Heart left ventricle (tissue), 16 donors: Measurements from ENCODE around the gene IKBKG. TPM values are rescaled to one million over a fixed set of nuclear protein-coding genes. Genes with fewer than 3 reads are reported as not detected.

Experiments used
- ATAC-seq, 4 donors: fragments of 200-7000 bp; cut with Tn5 transposase; one replicate each; pipeline ENCODE4 v1.9.1; 2020 to 2022; ENCODE audit warnings: moderate library complexity in 4 of 4, mild to moderate bottlenecking in 3 of 4, moderate number of reproducible peaks in 1 of 4
- DNase-seq, 5 donors: peaks; one replicate each; pipeline ENCODE4 v3.0.0-alpha.2; 2020
- H3K27ac ChIP-seq, 12 donors: fragments of 200-600 bp; sonication (generic) in 4 of 12; one replicate each; pipeline versions ENCODE4 v1.5.0 to v1.8.0; 2016 to 2022; ENCODE audit warnings: mild to moderate bottlenecking in 2 of 12
- H3K27me3 ChIP-seq, 9 donors: fragments of 200-600 bp; sonication (generic) in 2 of 9; one replicate each; pipeline versions ENCODE4 v1.5.1 to v1.8.0; 2016 to 2022; ENCODE audit warnings: mild to moderate bottlenecking in 3 of 9
- H3K36me3 ChIP-seq, 9 donors: fragments of 200-600 bp; sonication (generic) in 2 of 9; one replicate each; pipeline versions ENCODE4 v1.5.0 to v1.8.0; 2018 to 2022; ENCODE audit warnings: mild to moderate bottlenecking in 2 of 9
- H3K4me1 ChIP-seq, 12 donors: fragments of 200-600 bp; sonication (generic) in 4 of 12; one replicate each; pipeline versions ENCODE4 v1.5.0 to v1.8.0; 2016 to 2022; ENCODE audit warnings: mild to moderate bottlenecking in 3 of 12
- H3K4me3 ChIP-seq, 12 donors: fragments of 200-600 bp; sonication (generic) in 4 of 12; one replicate each; pipeline versions ENCODE4 v1.5.0 to v1.8.0; 2017 to 2022; ENCODE audit warnings: mild to moderate bottlenecking in 9 of 12, moderate library complexity in 4 of 12
- H3K9me3 ChIP-seq, 12 donors: fragments of 200-600 bp; sonication (generic) in 4 of 12; one replicate each; pipeline versions ENCODE4 v1.5.0 to v1.8.0; 2016 to 2022; ENCODE audit warnings: mild to moderate bottlenecking in 1 of 12
- CTCF ChIP-seq, 12 donors: fragments of 200-600 bp; sonication (generic) in 4 of 12; IDR thresholded peaks; one replicate each; pipeline versions ENCODE4 v1.5.0 to v1.8.0; 2018 to 2022; ENCODE audit warnings: antibody characterized with exemption in 12 of 12, mild to moderate bottlenecking in 5 of 12
- POLR2A ChIP-seq, 2 donors: fragments of 450-650 bp; IDR thresholded peaks; one replicate each; pipeline ENCODE4 v1.6.1; 2017; ENCODE audit warnings: antibody characterized with exemption in 2 of 2, mild to moderate bottlenecking in 2 of 2, moderate library complexity in 2 of 2
- WGBS, 4 donors: extraction: QIAGEN DNeasy Blood & Tissue Kit in 2 of 4; methylation state at CpG; one replicate each; pipeline versions ENCODE4 v1.1.5 to v1.1.7; 2013 to 2018; 5-methylcytosine and 5-hydroxymethylcytosine counted together
- intact Hi-C, 10 donors: fragments of 100-400 bp; cut with DNase I; formaldehyde crosslinking; loops; one replicate each; pipeline versions ENCODE4 v1.11.1 to v1.14.2; 2022
- polyA plus RNA-seq, 2 donors: library from polyadenylated mRNA; stranded (reverse); fragments of 200-250 nt; gene quantifications; one replicate each; pipeline ENCODE4 v1.2.3, GENCODE V29; 2013
- total RNA-seq, 9 donors: library from RNA; depleted of rRNA in 2 of 9; stranded (reverse); fragments of >200 nt in 2 of 9; fragmentation: NEBNext Ultra II Directional in 3 of 9; extraction: Animal tissue kit (Norgen Biotek cat#: 25700) in 3 of 9; gene quantifications; one replicate each; pipeline versions ENCODE4 v1.1.0 to v1.2.4, GENCODE V29; 2016 to 2023
- donor health status: ischemic (EF 13 %, LVEDD 7.1; RV severe dilation, severe dysfunction).
- donor health status: healthy with polysubstance abuse.
- donor health status: DM: no; HTN: yes; CAD: no.
- donor health status: DM: no; HTN: no; CAD: no.
- donor health status: ischemic (EF 25% LVEDD 6.9; RV normal size, moderate dysfunction).
- donor health status: ischemic (EF 25% LVEDD 5.7; RV mildly dilated, moderate dysfunction).
- donor health status: healthy.
- donor health status: DM: yes; HTN: yes; CAD: no.
- donor health status: ischemic (EF 35%, LVEDD 5.7; RV mildly dilated, moderate dysfunction).
- donor health status: nonischemic (EF 11% LVEDD 7.7; RV severe dilation, severe dysfunction).
- donor health status: DM: yes; HTN: yes; CAD: no.
- donor health status: PGD.
- donor health status: ischemic (EF 29% LVEDD 5.4; RV normal size, mild dysfunction).
- donor health status: nonischemic (EF 23%, LVEDD 6.1; RV moderate dilation, normal function).

IKBKG gene
- total and polyA plus RNA-seq, 11 donors = 7.1 to 29.4 (median 15.3) TPM

GRCh38 chrX:154595559-154596249 lies 48.3 kb downstream of the IKBKG start:
- Histone ChIP-seq H3K9me3 (no peaks in the 10 kb centered on the region), H3K4me1 (no peaks in the 10 kb centered on the region), H3K27ac (no peak overlapping the region), H3K27me3 (peaks cover 0 to 7% (median 0%) of the 10 kb centered on the region in 9 donors), H3K4me3 (no peak overlapping the region), H3K36me3 (no peaks in the 10 kb centered on the region)
- intact Hi-C loops = no loop called here
- TF ChIP-seq POLR2A (IDR thresholded peaks at IDR 0.05) (no peak), CTCF (IDR thresholded peaks at IDR 0.05) (no peak)
- DNase-seq (no peak), ATAC-seq (no peak)
- WGBS, 4 donors = 53 to 77% (median 64%) methylated on average over 2 of the region's 2 CpGs

GRCh38 chrX:154596290-154596929 lies 49.0 kb downstream of the IKBKG start:
- no peaks in the 10 kb centered on the region for H3K9me3 ChIP-seq
- H3K36me3 ChIP-seq = no peaks in the 10 kb centered on the region
- peaks cover 0 to 7% (median 0%) of the 10 kb centered on the region in 9 donors for H3K27me3 ChIP-seq
- no peak overlapping the region for H3K27ac ChIP-seq
- intact Hi-C loops = no loop called here
- ATAC-seq (no peak), DNase-seq (no peak)
- H3K4me1 ChIP-seq = no peaks in the 10 kb centered on the region
- H3K4me3 ChIP-seq = no peak overlapping the region
- 11 to 14% (median 12%) methylated on average over 3 of the region's 3 CpGs for WGBS, 4 donors
- TF ChIP-seq POLR2A (IDR thresholded peaks at IDR 0.05) (no peak), CTCF (IDR thresholded peaks at IDR 0.05) (no peak)

GRCh38 chrX:154597221-154597620 lies 49.8 kb downstream of the IKBKG start:
- no peak overlapping the region for H3K27ac ChIP-seq
- H3K36me3 ChIP-seq = no peaks in the 10 kb centered on the region
- ATAC-seq = no peak
- TF ChIP-seq CTCF (IDR thresholded peaks at IDR 0.05) = no peak
- TF ChIP-seq POLR2A (IDR thresholded peaks at IDR 0.05) = no peak
- H3K4me3 ChIP-seq = no peak overlapping the region
- H3K9me3 ChIP-seq = no peaks in the 10 kb centered on the region
- DNase-seq = no peak
- H3K27me3 ChIP-seq = peaks cover 0 to 7% (median 0%) of the 10 kb centered on the region in 9 donors
- 76 to 92% (median 84%) methylated on average over 12 of the region's 12 CpGs for WGBS, 4 donors
- no peaks in the 10 kb centered on the region for H3K4me1 ChIP-seq
- intact Hi-C loops = no loop called here

- 78 to 95% (median 86%) methylated on average over 8 of the region's 8 CpGs for WGBS, 4 donors
- no peak for DNase-seq
- no peak for TF ChIP-seq POLR2A (IDR thresholded peaks at IDR 0.05)
- TF ChIP-seq CTCF (IDR thresholded peaks at IDR 0.05) = no peak
- Histone ChIP-seq H3K27me3 (peaks cover 0 to 7% (median 0%) of the 10 kb centered on the region in 9 donors), H3K27ac (no peak overlapping the region), H3K4me1 (no peaks in the 10 kb centered on the region), H3K36me3 (no peaks in the 10 kb centered on the region), H3K9me3 (no peaks in the 10 kb centered on the region), H3K4me3 (no peak overlapping the region)
- intact Hi-C loops = no loop called here
- ATAC-seq = no peak
Observed at GRCh38 chrX:154598656-154599055, 51.2 kb downstream of the IKBKG start.
